H9 (cell line): ENCODE results near the gene OSBPL1A. TPM values are rescaled to one million over a fixed set of nuclear protein-coding genes. Genes with fewer than 3 reads are reported as not detected.

Experiments
- DNase-seq: peaks from one replicate; pipeline ENCODE4 v3.0.0-alpha.2; 2017
- H2AFZ ChIP-seq: one replicate; pipeline ENCODE4 v1.6.1; 2013; ENCODE audit warnings: mild to moderate bottlenecking, low read length, control low read depth, moderate library complexity
- H2AK5ac ChIP-seq: 2 replicates; pipeline ENCODE4 v1.6.1; 2013; ENCODE audit warnings: low read length, control low read depth, mixed read lengths; ENCODE audit not compliant: insufficient read length
- H2BK120ac ChIP-seq: one replicate; pipeline ENCODE4 v1.6.1; 2013; ENCODE audit warnings: low read depth, mild to moderate bottlenecking, low read length, control low read depth, inconsistent platforms; ENCODE audit not compliant: poor library complexity, severe bottlenecking
- H2BK12ac ChIP-seq: 2 replicates; pipeline ENCODE4 v1.6.1; 2013; ENCODE audit warnings: low read length, control low read depth, mixed read lengths, low read depth; ENCODE audit not compliant: insufficient read length
- H2BK15ac ChIP-seq: 2 replicates; pipeline ENCODE4 v1.6.1; 2013; ENCODE audit warnings: low read depth, low read length, control low read depth
- H2BK20ac ChIP-seq: one replicate; pipeline ENCODE4 v1.6.1; 2013; ENCODE audit warnings: low read depth, mild to moderate bottlenecking, low read length, control low read depth, inconsistent platforms; ENCODE audit not compliant: poor library complexity, severe bottlenecking
- H2BK5ac ChIP-seq: 2 replicates; pipeline ENCODE4 v1.6.1; 2013; ENCODE audit warnings: low read length, control low read depth, mixed read lengths; ENCODE audit not compliant: insufficient read length
- H3K14ac ChIP-seq: 2 replicates; pipeline ENCODE4 v1.6.1; 2013; ENCODE audit warnings: low read length, control low read depth; ENCODE audit not compliant: insufficient read depth
- H3K18ac ChIP-seq: 2 replicates; pipeline ENCODE4 v1.6.1; 2013; ENCODE audit warnings: low read depth, mild to moderate bottlenecking, mixed read lengths, low read length, control low read depth; ENCODE audit not compliant: insufficient read length
- H3K23ac ChIP-seq: 2 replicates; pipeline ENCODE4 v1.6.1; 2013; ENCODE audit warnings: low read length, control low read depth, mixed read lengths, low read depth; ENCODE audit not compliant: insufficient read length
- H3K23me2 ChIP-seq: 2 replicates; pipeline ENCODE4 v1.6.1; 2013; ENCODE audit warnings: low read depth, mild to moderate bottlenecking, mixed read lengths, low read length, control low read depth; ENCODE audit not compliant: insufficient read length, poor library complexity, severe bottlenecking
- H3K27ac ChIP-seq: 2 replicates; pipeline ENCODE4 v1.5.1; 2013; ENCODE audit warnings: low read length, control low read depth, mixed read lengths, low read depth; ENCODE audit not compliant: insufficient read length
- H3K27me3 ChIP-seq: 2 replicates; pipeline ENCODE4 v1.6.1; 2013; ENCODE audit warnings: low read length, control low read depth, inconsistent platforms; ENCODE audit not compliant: insufficient read depth
- H3K4ac ChIP-seq: 2 replicates; pipeline ENCODE4 v1.6.1; 2013; ENCODE audit warnings: low read depth, mild to moderate bottlenecking, control low read depth, inconsistent platforms, low read length, moderate library complexity
- H3K4me1 ChIP-seq: 2 replicates; pipeline ENCODE4 v1.6.1; 2013; ENCODE audit warnings: low read length, control low read depth, inconsistent platforms; ENCODE audit not compliant: insufficient read depth
- H3K4me2 ChIP-seq: 2 replicates; pipeline ENCODE4 v1.6.1; 2013; ENCODE audit warnings: low read length, control low read depth, mixed read lengths; ENCODE audit not compliant: insufficient read length, insufficient read depth
- H3K56ac ChIP-seq: 2 replicates; pipeline ENCODE4 v1.6.1; 2013; ENCODE audit warnings: low read depth, mild to moderate bottlenecking, mixed read lengths, low read length, control low read depth; ENCODE audit not compliant: insufficient read length
- H3K79me1 ChIP-seq: 2 replicates; pipeline ENCODE4 v1.6.1; 2013; ENCODE audit warnings: low read depth, mild to moderate bottlenecking, moderate library complexity, low read length, control low read depth, inconsistent platforms; ENCODE audit not compliant: insufficient read depth, poor library complexity, severe bottlenecking
- H3K79me2 ChIP-seq: 2 replicates; pipeline ENCODE4 v1.6.1; 2013; ENCODE audit warnings: low read length, control low read depth, inconsistent platforms; ENCODE audit not compliant: insufficient read depth
- H3K9ac ChIP-seq: 2 replicates; pipeline ENCODE4 v1.6.1; 2013; ENCODE audit warnings: low read length, control low read depth, mixed read lengths; ENCODE audit not compliant: insufficient read length; ENCODE audit errors: extremely low read depth
- H3K9me3 ChIP-seq: one replicate; pipeline ENCODE4 v1.6.1; 2013; ENCODE audit warnings: low read depth, low read length, inconsistent platforms; ENCODE audit not compliant: control insufficient read depth
- H3T11ph ChIP-seq: one replicate; pipeline ENCODE4 v1.6.1; 2013; ENCODE audit warnings: mild to moderate bottlenecking, low read length, control low read depth, inconsistent platforms
- H4K20me1 ChIP-seq: one replicate; pipeline ENCODE4 v1.6.1; 2013; ENCODE audit not compliant: control insufficient read depth, insufficient read length, insufficient read depth
- H4K5ac ChIP-seq: 2 replicates; pipeline ENCODE4 v1.6.1; 2013; ENCODE audit warnings: low read depth, mild to moderate bottlenecking, mixed read lengths, low read length, control low read depth; ENCODE audit not compliant: insufficient read length
- H4K8ac ChIP-seq: replicated peaks from 2 replicates; pipeline ENCODE4 v1.6.1; 2013; ENCODE audit warnings: low read length, control low read depth, mixed read lengths, low read depth; ENCODE audit not compliant: insufficient read length
- H4K91ac ChIP-seq: 2 replicates; pipeline ENCODE4 v1.6.1; 2013; ENCODE audit warnings: low read depth, mild to moderate bottlenecking, moderate library complexity, mixed read lengths, low read length, control low read depth; ENCODE audit not compliant: insufficient read length
- H3K27ac Mint-ChIP-seq, 3 experiments: 2 replicates in 2 of 3; 3 replicates in 1 of 3; pipeline ENCODE4 v1.8.0; 2020 to 2021; ENCODE audit warnings: mixed read lengths in 3 of 3, mild to moderate bottlenecking in 1 of 3, moderate library complexity in 1 of 3
- H3K27me3 Mint-ChIP-seq: 2 replicates; pipeline ENCODE4 v1.8.0; 2021; ENCODE audit warnings: low read depth, mild to moderate bottlenecking, moderate library complexity, mixed read lengths
- H3K36me3 Mint-ChIP-seq, 3 experiments: 2 replicates in 2 of 3; 3 replicates in 1 of 3; pipeline ENCODE4 v1.8.0; 2020 to 2021; ENCODE audit warnings: low read depth in 3 of 3, mixed read lengths in 3 of 3; ENCODE audit not compliant: insufficient read depth in 1 of 3
- H3K4me1 Mint-ChIP-seq, 2 experiments: 2 replicates each; pipeline ENCODE4 v1.8.0; 2020; ENCODE audit warnings: mixed read lengths in 2 of 2
- H3K4me3 Mint-ChIP-seq, 2 experiments: 2 replicates in 1 of 2; 3 replicates in 1 of 2; pipeline ENCODE4 v1.8.0; 2020 to 2021; ENCODE audit warnings: mild to moderate bottlenecking in 2 of 2, mixed read lengths in 2 of 2, moderate library complexity in 1 of 2
- H3K9me3 Mint-ChIP-seq, 2 experiments: 2 replicates in 1 of 2; 3 replicates in 1 of 2; pipeline ENCODE4 v1.8.0; 2020; ENCODE audit warnings: mild to moderate bottlenecking in 2 of 2, mixed read lengths in 2 of 2, moderate library complexity in 1 of 2
- CTCF ChIP-seq: fragments of 200-600 bp; sonication (generic); conservative IDR thresholded peaks from 3 replicates; pipeline ENCODE4 v1.8.0; 2021; ENCODE audit warnings: antibody characterized with exemption, mild to moderate bottlenecking
- WGBS: extraction: QIAGEN DNeasy Blood & Tissue Kit; methylation state at CpG from one replicate; pipeline ENCODE4 v1.1.7; 2013; ENCODE audit warnings: missing lambda C conversion rate, low lambda C conversion rate, mixed read lengths; ENCODE audit not compliant: insufficient read length; ENCODE audit errors: extremely low coverage; 5-methylcytosine and 5-hydroxymethylcytosine counted together
- total RNA-seq: library from RNA; stranded (reverse); gene quantifications from 2 replicates; pipeline ENCODE4 v1.2.1, GENCODE V29; 2021

The OSBPL1A gene
- total RNA-seq, 1 experiment from 2014 or later, result 33.9 TPM

- Histone ChIP-seq H2BK120ac (no peak overlapping the region), H4K20me1 (no peaks in the 10 kb centered on the region), H3K14ac (no peak overlapping the region), H2BK15ac (no peak overlapping the region), H3K27ac (no peak overlapping the region), H2AK5ac (no peak overlapping the region), H3K23me2 (no peaks in the 10 kb centered on the region), H3K4ac (no peak overlapping the region), H3K79me1 (no peaks in the 10 kb centered on the region), H4K8ac (no peak overlapping the region), H2BK5ac (no peak overlapping the region), H3K27me3 (no peaks in the 10 kb centered on the region), H4K91ac (no peak overlapping the region), H3K18ac (no peak overlapping the region), H3K9me3 (no peaks in the 10 kb centered on the region), H2AFZ (no peak overlapping the region), H2BK12ac (no peak overlapping the region), H4K5ac (no peak overlapping the region), H3K4me2 (no peak overlapping the region), H3T11ph (no peak overlapping the region), H3K79me2 (no peaks in the 10 kb centered on the region), H3K4me1 (0 out of 2 replicates have a peak, but pooled peaks cover 3% of the 10 kb centered on the region), H3K23ac (no peak overlapping the region), H3K56ac (no peak overlapping the region), H2BK20ac (no peak overlapping the region), H3K9ac (no peak overlapping the region)
- H3K27me3 Mint-ChIP-seq, result no peaks in the 10 kb centered on the region
- H3K36me3 Mint-ChIP-seq, result peaks cover 0 to 14% (median 4%) of the 10 kb centered on the region in 3 experiments; a peak in 4 of 7 replicates
- no CpG with 5 or more reads among the region's 1 CpG for WGBS
- H3K27ac Mint-ChIP-seq, result peak overlapping the region in 1 of 3 experiments; percentile 22; a peak in 1 of 7 replicates
- TF ChIP-seq CTCF, result no peak
- H3K9me3 Mint-ChIP-seq, result no peaks in the 10 kb centered on the region
- DNase-seq, result no peak
- H3K4me3 Mint-ChIP-seq, result no peak overlapping the region
- H3K4me1 Mint-ChIP-seq, result peaks cover 0 to 9% of the 10 kb centered on the region in 2 experiments; a peak in 2 of 4 replicates
Observed at GRCh38 chr18:24243677-24244076, 153.9 kb downstream of the OSBPL1A start.
